Measurements from ENCODE around the gene SRP14.

GRCh38 chr15:40058476-40059140 is 19.6 kb upstream of the SRP14 start:
- TF ChIP-seq, protein P1, sequence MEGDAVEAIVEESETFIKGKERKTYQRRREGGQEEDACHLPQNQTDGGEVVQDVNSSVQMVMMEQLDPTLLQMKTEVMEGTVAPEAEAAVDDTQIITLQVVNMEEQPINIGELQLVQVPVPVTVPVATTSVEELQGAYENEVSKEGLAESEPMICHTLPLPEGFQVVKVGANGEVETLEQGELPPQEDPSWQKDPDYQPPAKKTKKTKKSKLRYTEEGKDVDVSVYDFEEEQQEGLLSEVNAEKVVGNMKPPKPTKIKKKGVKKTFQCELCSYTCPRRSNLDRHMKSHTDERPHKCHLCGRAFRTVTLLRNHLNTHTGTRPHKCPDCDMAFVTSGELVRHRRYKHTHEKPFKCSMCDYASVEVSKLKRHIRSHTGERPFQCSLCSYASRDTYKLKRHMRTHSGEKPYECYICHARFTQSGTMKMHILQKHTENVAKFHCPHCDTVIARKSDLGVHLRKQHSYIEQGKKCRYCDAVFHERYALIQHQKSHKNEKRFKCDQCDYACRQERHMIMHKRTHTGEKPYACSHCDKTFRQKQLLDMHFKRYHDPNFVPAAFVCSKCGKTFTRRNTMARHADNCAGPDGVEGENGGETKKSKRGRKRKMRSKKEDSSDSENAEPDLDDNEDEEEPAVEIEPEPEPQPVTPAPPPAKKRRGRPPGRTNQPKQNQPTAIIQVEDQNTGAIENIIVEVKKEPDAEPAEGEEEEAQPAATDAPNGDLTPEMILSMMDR (IDR thresholded peaks at IDR 0.05), result no peak
- no peak for TF ChIP-seq POLR2A (IDR thresholded peaks at IDR 0.05)

Measured in adrenal gland (tissue), 5 donors.